H1 (cell line): ENCODE data around the gene PITX3. TPM values are rescaled to one million over a fixed set of nuclear protein-coding genes. Genes with fewer than 3 reads are reported as not detected.

Experiments
- CTCF ChIA-PET: fragments of 300-600 bp; sonication (Branson Sonifier 250); formaldehyde crosslinking; loops from one replicate; lab custom pipeline; 2021; ENCODE audit not compliant: partially characterized antibody; lab: Charles Lee
- POLR2A ChIA-PET: fragments of 300-600 bp; sonication (Branson Sonifier 250); formaldehyde crosslinking; loops from one replicate; lab custom pipeline; 2021; ENCODE audit warnings: inconsistent platforms; ENCODE audit not compliant: partially characterized antibody; lab: Charles Lee
- DNase-seq, 2 experiments: peaks; one replicate each; pipeline versions ENCODE4 v3.0.0 to v3.0.0-alpha.2; 2010 to 2022; ENCODE audit warnings: low spot score in 2 of 2, low read depth in 1 of 2, mixed read lengths in 1 of 2
- FAIRE-seq: peaks from 2 replicates; lab custom pipeline; 2011; peaks lifted over from hg19 to GRCh38; lab: Jason Lieb, UNC
- H2AFZ ChIP-seq: 2 replicates; pipeline ENCODE4 v1.8.1; 2012; ENCODE audit warnings: low read length, inconsistent platforms
- H2AK5ac ChIP-seq: 2 replicates; pipeline ENCODE4 v1.6.1; 2013; ENCODE audit warnings: low read depth, low read length
- H2BK120ac ChIP-seq: replicated peaks from 2 replicates; pipeline ENCODE3; 2013; ENCODE audit warnings: low read depth, low read length, inconsistent platforms
- H2BK12ac ChIP-seq: 2 replicates; pipeline ENCODE4 v1.6.1; 2013; ENCODE audit warnings: low read depth, low read length
- H2BK15ac ChIP-seq: 2 replicates; pipeline ENCODE4 v1.6.1; 2013; ENCODE audit warnings: low read length
- H2BK20ac ChIP-seq: 2 replicates; pipeline ENCODE4 v1.6.1; 2013; ENCODE audit warnings: low read length
- H2BK5ac ChIP-seq: 2 replicates; pipeline ENCODE4 v1.6.1; 2013; ENCODE audit warnings: low read depth, low read length
- H3K14ac ChIP-seq: 2 replicates; pipeline ENCODE4 v1.6.1; 2013; ENCODE audit warnings: inconsistent platforms; ENCODE audit not compliant: insufficient read length
- H3K18ac ChIP-seq: 2 replicates; pipeline ENCODE4 v1.6.1; 2013; ENCODE audit warnings: low read length; ENCODE audit errors: extremely low read depth
- H3K23ac ChIP-seq: 2 replicates; pipeline ENCODE4 v1.6.1; 2013; ENCODE audit warnings: inconsistent platforms; ENCODE audit not compliant: insufficient read length
- H3K23me2 ChIP-seq: 2 replicates; pipeline ENCODE4 v1.6.1; 2013; ENCODE audit warnings: low read depth, low read length
- H3K27ac ChIP-seq: 2 replicates; pipeline ENCODE4 v1.6.1; 2011; ENCODE audit warnings: low read depth, low read length, inconsistent platforms
- H3K27me3 ChIP-seq, 4 experiments: replicated peaks in 1 of 4; 1 replicate in 1 of 4; 2 replicates in 3 of 4; pipeline versions ENCODE4 v1.6.1 to v1.8.1; 2011 to 2013; ENCODE audit warnings: low read length in 3 of 4, mild to moderate bottlenecking in 3 of 4, inconsistent platforms in 2 of 4, mixed read lengths in 2 of 4, moderate library complexity in 1 of 4; ENCODE audit not compliant: control insufficient read depth in 3 of 4, insufficient read depth in 3 of 4; ENCODE audit errors: extremely low read depth in 1 of 4
- H3K36me3 ChIP-seq, 4 experiments: 2 replicates each; pipeline versions ENCODE4 v1.6.1 to v1.8.1; 2011 to 2013; ENCODE audit warnings: mild to moderate bottlenecking in 4 of 4, low read length in 3 of 4, moderate library complexity in 2 of 4, control low read depth in 1 of 4, inconsistent platforms in 1 of 4; ENCODE audit not compliant: insufficient read depth in 4 of 4, control insufficient read depth in 2 of 4
- H3K4ac ChIP-seq: replicated peaks from 2 replicates; pipeline ENCODE3; 2013; ENCODE audit warnings: low read length, low read depth, mixed read lengths, inconsistent platforms; ENCODE audit not compliant: insufficient read length
- H3K4me1 ChIP-seq, 4 experiments: replicated peaks in 1 of 4; 1 replicate in 1 of 4; 2 replicates in 3 of 4; pipeline versions ENCODE4 v1.6.1 to v1.8.1; 2011 to 2013; ENCODE audit warnings: low read length in 3 of 4, inconsistent platforms in 2 of 4, mixed read lengths in 1 of 4; ENCODE audit not compliant: insufficient read depth in 4 of 4, control insufficient read depth in 3 of 4
- H3K4me2 ChIP-seq, 2 experiments: 2 replicates each; pipeline versions ENCODE4 v1.6.1 to v1.8.1; 2011 to 2013; ENCODE audit warnings: low read depth in 2 of 2, low read length in 2 of 2, control low read depth in 1 of 2, inconsistent platforms in 1 of 2, mild to moderate bottlenecking in 1 of 2; ENCODE audit not compliant: insufficient read depth in 1 of 2
- H3K4me3 ChIP-seq, 4 experiments: fragments of 200-600, 300-600 bp in 1 of 4; sonication (generic), shearing (Covaris generic), sonication (Bioruptor Twin) in 1 of 4; 2 replicates each; pipeline versions ENCODE4 v1.5.1 to v1.8.1; 2011 to 2016; ENCODE audit warnings: low read length in 4 of 4, low read depth in 3 of 4, control low read depth in 2 of 4, inconsistent platforms in 2 of 4, mild to moderate bottlenecking in 2 of 4, mixed read lengths in 1 of 4, moderate library complexity in 1 of 4; ENCODE audit not compliant: insufficient read depth in 2 of 4; ENCODE audit errors: extremely low read depth in 1 of 4
- H3K56ac ChIP-seq: replicated peaks from 2 replicates; pipeline ENCODE3; 2013; ENCODE audit warnings: low read depth, mild to moderate bottlenecking, mixed read lengths, low read length, inconsistent platforms; ENCODE audit not compliant: insufficient read length
- H3K79me1 ChIP-seq: 2 replicates; pipeline ENCODE4 v1.6.1; 2013; ENCODE audit warnings: low read depth, low read length, control low read depth
- H3K79me2 ChIP-seq, 2 experiments: 2 replicates each; pipeline versions ENCODE4 v1.6.1 to v1.8.1; 2012 to 2013; ENCODE audit warnings: low read length in 2 of 2, mild to moderate bottlenecking in 2 of 2, inconsistent platforms in 1 of 2; ENCODE audit not compliant: insufficient read depth in 2 of 2, control insufficient read depth in 1 of 2
- H3K9ac ChIP-seq, 4 experiments: replicated peaks in 1 of 4; 1 replicate in 1 of 4; 2 replicates in 3 of 4; pipeline versions ENCODE4 v1.6.1 to v1.8.1; 2011 to 2013; ENCODE audit warnings: low read depth in 3 of 4, low read length in 3 of 4, control low read depth in 2 of 4, mild to moderate bottlenecking in 2 of 4, moderate library complexity in 2 of 4, inconsistent platforms in 1 of 4; ENCODE audit errors: extremely low read depth in 1 of 4
- H3K9me3 ChIP-seq, 2 experiments: 2 replicates each; pipeline versions ENCODE4 v1.6.1 to v1.8.1; 2012 to 2013; ENCODE audit warnings: mild to moderate bottlenecking in 2 of 2, moderate library complexity in 2 of 2, control low read depth in 1 of 2, inconsistent platforms in 1 of 2, low read depth in 1 of 2, low read length in 1 of 2, mixed read lengths in 1 of 2; ENCODE audit not compliant: insufficient read depth in 2 of 2
- H4K20me1 ChIP-seq, 2 experiments: replicated peaks in 1 of 2; 2 replicates each; pipeline versions ENCODE3 to v1.8.1; 2011 to 2013; ENCODE audit warnings: inconsistent platforms in 2 of 2, low read length in 2 of 2, mild to moderate bottlenecking in 1 of 2; ENCODE audit not compliant: insufficient read depth in 2 of 2, control insufficient read depth in 1 of 2
- H4K5ac ChIP-seq: 2 replicates; pipeline ENCODE4 v1.6.1; 2013; ENCODE audit warnings: low read length, low read depth, mixed read lengths, inconsistent platforms; ENCODE audit not compliant: insufficient read length
- H4K8ac ChIP-seq: 2 replicates; pipeline ENCODE4 v1.8.0; 2013; ENCODE audit warnings: mild to moderate bottlenecking, moderate library complexity, low read length, inconsistent platforms; ENCODE audit not compliant: insufficient read depth; ENCODE audit errors: extremely low read depth
- H4K91ac ChIP-seq: replicated peaks from 2 replicates; pipeline ENCODE3; 2013; ENCODE audit warnings: low read length, mixed read lengths, inconsistent platforms; ENCODE audit not compliant: insufficient read length
- HDAC6 ChIP-seq: IDR thresholded peaks from one replicate; pipeline ENCODE4 v1.7.1; 2012; ENCODE audit warnings: low read depth, mild to moderate bottlenecking, inconsistent platforms, low read length, moderate library complexity
- TAF1 ChIP-seq: IDR thresholded peaks from 2 replicates; pipeline ENCODE4 v1.6.1; 2011; ENCODE audit warnings: mild to moderate bottlenecking, low read depth, low read length
- TCF12 ChIP-seq: IDR thresholded peaks from 2 replicates; pipeline ENCODE4 v1.6.1; 2011; ENCODE audit warnings: low read depth, mild to moderate bottlenecking, low read length
- WGBS, 2 experiments: shearing (Covaris generic) in 1 of 2; methylation state at CpG; one replicate each; pipeline versions ENCODE4 v1.1.6 to v1.1.7; 2013 to 2015; ENCODE audit warnings: low lambda C conversion rate in 2 of 2, mixed read lengths in 2 of 2, inconsistent platforms in 1 of 2, low coverage in 1 of 2, missing lambda C conversion rate in 1 of 2; ENCODE audit not compliant: insufficient replicate concordance in 2 of 2, insufficient coverage in 1 of 2, insufficient read length in 1 of 2; ENCODE audit errors: extremely low coverage in 1 of 2, missing lambda C conversion rate in 1 of 2; 5-methylcytosine and 5-hydroxymethylcytosine counted together
- polyA plus RNA-seq, 7 experiments: library from polyadenylated mRNA; depleted of rRNA in 3 of 7; stranded (reverse) in 5 of 7; unstranded in 2 of 7; fragments of >200 nt in 5 of 7; fragments of 200-250 nt in 2 of 7; gene quantifications; 1 replicate in 5 of 7; 2 replicates in 1 of 7; 4 replicates in 1 of 7; pipeline versions ENCODE4 v1.2.1 to v1.2.3, GENCODE V29; 2011 to 2013; ENCODE audit warnings: missing spikeins in 2 of 7, mixed read lengths in 2 of 7
- total RNA-seq: library from RNA; stranded (reverse); fragmentation: NEBNext Ultra II Directional; extraction: Animal tissue kit (Norgen Biotek cat#: 25700); gene quantifications from 2 replicates; pipeline ENCODE4 v1.2.1, GENCODE V29; 2021
- TF ChIP-seq, protein P1 (sequence below): IDR thresholded peaks from 2 replicates; pipeline ENCODE4 v1.6.1; 2011; ENCODE audit warnings: low read length, improper control_type of control experiment

The PITX3 gene
- total and polyA plus RNA-seq, 2 of the 8 experiments (the other 6 are each of a cell fraction or from before 2014, with no cell fraction given): 0.18 to 0.41 TPM

DNA sequence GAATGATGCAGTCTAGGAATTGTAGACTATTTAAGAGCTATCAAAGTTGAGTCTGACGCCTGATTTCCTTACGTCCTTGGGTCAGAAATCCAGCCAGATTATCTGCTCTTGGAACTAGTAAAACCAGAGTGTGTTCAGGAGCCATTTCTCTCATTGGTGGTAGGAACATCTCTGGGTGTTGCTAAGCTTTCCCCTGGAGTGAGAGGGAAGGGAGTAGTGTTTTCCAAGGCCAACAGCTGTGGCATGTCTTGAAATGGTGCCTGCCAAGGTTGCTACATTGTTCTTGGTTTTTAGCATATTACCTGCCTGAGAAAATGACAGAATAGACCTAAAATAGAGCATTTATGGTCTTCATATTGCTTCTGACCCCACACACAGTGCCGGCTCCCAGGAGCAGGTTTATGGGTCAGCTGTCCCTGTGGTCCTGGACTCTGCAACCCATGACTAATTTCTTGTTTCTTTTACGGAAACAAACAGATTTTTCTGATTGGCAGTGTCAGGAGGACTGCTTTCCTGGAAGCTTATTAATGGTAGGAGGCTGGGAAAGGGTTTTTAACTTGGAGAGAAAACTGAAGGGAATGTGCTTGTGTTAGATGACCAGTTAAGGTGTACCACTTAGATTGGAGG, 21.5 kb upstream of the PITX3 start:
- no peaks in the 10 kb centered on the region for H3K4me1 ChIP-seq
- H2AK5ac ChIP-seq: no peak overlapping the region
- WGBS, 2 experiments: 91% methylated on average over 4 of the region's 4 CpGs; no CpG with 5 or more reads in 1 of the 2 experiments
- DNase-seq (no peak), FAIRE-seq (no peak)
- H3K4me3 ChIP-seq: no peak overlapping the region
- H3K36me3 ChIP-seq: peaks cover 0 to 13% (median 3%) of the 10 kb centered on the region in 4 experiments; a peak in 4 of 8 replicates
- no peaks in the 10 kb centered on the region for H3K79me2 ChIP-seq
- H2BK120ac ChIP-seq: no peak overlapping the region
- peaks cover under 1 to 2% of the 10 kb centered on the region in 2 experiments for H4K20me1 ChIP-seq
- no peak overlapping the region for H3K56ac ChIP-seq
- H2AFZ ChIP-seq: no peak overlapping the region
- H3K27me3 ChIP-seq: no peaks in the 10 kb centered on the region
- no peak overlapping the region for H3K27ac ChIP-seq
- H3K4me2 ChIP-seq: no peak overlapping the region
- H3K79me1 ChIP-seq: no peaks in the 10 kb centered on the region; the same call in 1 of the 2 replicates
- H2BK15ac ChIP-seq: no peak overlapping the region
- H3K9ac ChIP-seq: no peak overlapping the region
- H2BK5ac ChIP-seq: no peak overlapping the region
- ChIA-PET CTCF (interaction anchor here (0.6 to 2.3 kb wide), 5 partner anchors 32 to 393 kb away, joined by 3 to 13 read pairs (median 3); no protein-coding TSS in a partner anchor), POLR2A (interaction anchor here (0.8 kb wide), 1 partner anchor 592 kb away, joined by 3 read pairs; no protein-coding TSS in a partner anchor)
- H2BK20ac ChIP-seq: no peak overlapping the region
- H4K8ac ChIP-seq: no peak overlapping the region
- H4K91ac ChIP-seq: no peak overlapping the region
- H3K14ac ChIP-seq: no peak overlapping the region
- no peaks in the 10 kb centered on the region for H3K23me2 ChIP-seq
- no peak overlapping the region for H2BK12ac ChIP-seq
- H3K23ac ChIP-seq: no peak overlapping the region
- no peak overlapping the region for H3K4ac ChIP-seq
- no peaks in the 10 kb centered on the region for H3K9me3 ChIP-seq
- H4K5ac ChIP-seq: no peak overlapping the region
- H3K18ac ChIP-seq: no peak overlapping the region
- no peak for TF ChIP-seq HDAC6
- TF ChIP-seq, protein P1, sequence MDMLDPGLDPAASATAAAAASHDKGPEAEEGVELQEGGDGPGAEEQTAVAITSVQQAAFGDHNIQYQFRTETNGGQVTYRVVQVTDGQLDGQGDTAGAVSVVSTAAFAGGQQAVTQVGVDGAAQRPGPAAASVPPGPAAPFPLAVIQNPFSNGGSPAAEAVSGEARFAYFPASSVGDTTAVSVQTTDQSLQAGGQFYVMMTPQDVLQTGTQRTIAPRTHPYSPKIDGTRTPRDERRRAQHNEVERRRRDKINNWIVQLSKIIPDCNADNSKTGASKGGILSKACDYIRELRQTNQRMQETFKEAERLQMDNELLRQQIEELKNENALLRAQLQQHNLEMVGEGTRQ: no peak
- TF ChIP-seq TCF12: no peak
- TF ChIP-seq TAF1: no peak
